ENCODE data around the gene SRRM3. TPM values are rescaled to one million over a fixed set of nuclear protein-coding genes. Genes with fewer than 3 reads are reported as not detected.

SRRM3 gene
- polyA plus RNA-seq, 1 experiment: 0.80 TPM

- no peak for DNase-seq (ENCODE audit: low read depth)
- POLR2A ChIA-PET: interaction anchor here (0.7 kb wide), 1 partner anchor 31 kb away, joined by 3 read pairs; no protein-coding TSS in a partner anchor
- H3K4me3 ChIP-seq (ENCODE audit: low read depth, low read length): no peak overlapping the region
- peaks cover 4% of the 10 kb centered on the region for H3K27me3 ChIP-seq (ENCODE audit: control insufficient read depth, insufficient read depth, low read length)
- TF ChIP-seq CTCF (IDR thresholded peaks at IDR 0.05; ENCODE audit: insufficient read depth, low read depth, low read length): no peak
- CTCF ChIA-PET: interaction anchor here (1.0 to 2.0 kb wide), 2 partner anchors 19 to 116 kb away, joined by 5 to 10 read pairs; no protein-coding TSS in a partner anchor
- no peaks in the 10 kb centered on the region for H3K36me3 ChIP-seq (ENCODE audit: control insufficient read depth, insufficient read depth, low read length)
These were observed 3.5 kb upstream of the SRRM3 start for GRCh38 chr7:76198202-76198601.

DNA sequence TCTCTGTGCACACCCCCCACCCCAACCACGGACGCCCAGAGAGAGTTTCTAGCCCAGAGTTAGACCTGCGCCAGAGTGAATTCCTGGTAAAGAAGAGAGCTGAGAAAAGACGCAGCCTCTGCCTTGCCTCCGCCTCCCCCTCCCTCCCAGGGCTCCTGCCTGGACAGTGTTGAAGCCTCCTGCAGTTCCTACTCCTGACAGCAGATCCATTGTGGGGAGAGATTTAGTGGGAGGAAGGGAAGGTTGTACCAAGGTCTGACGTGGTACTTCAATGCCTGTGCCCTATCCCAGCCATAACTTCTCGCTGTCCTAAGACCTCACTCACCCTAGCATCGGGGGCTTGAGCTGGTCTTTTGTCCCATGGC lies 952 bp downstream of the SRRM3 start:
- DNase-seq (ENCODE audit: low read depth): no peak
- no peak overlapping the region for H3K4me3 ChIP-seq (ENCODE audit: low read depth, low read length)
- POLR2A ChIA-PET: no interaction called here
- CTCF ChIA-PET: interaction anchor here (1.1 to 2.9 kb wide), 3 partner anchors 16 to 61 kb away, joined by 3 to 13 read pairs (median 6); no protein-coding TSS in a partner anchor
- TF ChIP-seq CTCF (IDR thresholded peaks at IDR 0.05; ENCODE audit: insufficient read depth, low read depth, low read length): no peak
- no peaks in the 10 kb centered on the region for H3K36me3 ChIP-seq (ENCODE audit: control insufficient read depth, insufficient read depth, low read length)
- H3K27me3 ChIP-seq (ENCODE audit: control insufficient read depth, insufficient read depth, low read length): no peaks in the 10 kb centered on the region

DNA sequence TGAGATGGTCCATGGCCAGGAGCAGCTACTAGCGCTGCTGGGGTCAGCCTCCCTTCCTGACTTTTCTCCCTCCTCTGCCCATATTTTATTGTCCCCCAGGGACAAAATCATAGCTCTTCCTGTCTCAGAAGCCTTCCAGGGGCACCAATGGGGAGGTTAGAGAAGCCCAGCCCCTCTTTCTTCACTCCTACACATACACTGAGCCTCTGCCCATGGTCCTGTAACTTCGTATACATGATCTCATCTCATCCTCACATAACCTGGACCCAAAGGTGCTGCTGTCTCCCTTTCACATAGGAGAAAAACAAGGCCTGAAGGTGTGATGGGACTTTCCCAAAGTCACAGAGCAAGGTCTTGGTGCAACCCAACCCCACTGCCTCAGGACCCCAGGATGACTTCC lies 2.5 kb downstream of the SRRM3 start:
- ChIA-PET POLR2A (no interaction called here), CTCF (interaction anchor here (1.2 kb wide), 1 partner anchor 26 kb away, joined by 6 read pairs; no protein-coding TSS in a partner anchor)
- no peaks in the 10 kb centered on the region for H3K27me3 ChIP-seq (ENCODE audit: control insufficient read depth, insufficient read depth, low read length)
- no peak for DNase-seq (ENCODE audit: low read depth)
- H3K36me3 ChIP-seq (ENCODE audit: control insufficient read depth, insufficient read depth, low read length): no peaks in the 10 kb centered on the region
- no peak for TF ChIP-seq CTCF (IDR thresholded peaks at IDR 0.05; ENCODE audit: insufficient read depth, low read depth, low read length)
- H3K4me3 ChIP-seq (ENCODE audit: low read depth, low read length): no peak overlapping the region

- H3K4me3 ChIP-seq (ENCODE audit: low read depth, low read length): no peak overlapping the region
- ChIA-PET POLR2A (no interaction called here), CTCF (interaction anchor here (0.6 kb wide), 1 partner anchor 34 kb away, joined by 3 read pairs; no protein-coding TSS in a partner anchor)
- no peak for TF ChIP-seq CTCF (IDR thresholded peaks at IDR 0.05; ENCODE audit: insufficient read depth, low read depth, low read length)
- no peaks in the 10 kb centered on the region for H3K36me3 ChIP-seq (ENCODE audit: control insufficient read depth, insufficient read depth, low read length)
- H3K27me3 ChIP-seq (ENCODE audit: control insufficient read depth, insufficient read depth, low read length): no peaks in the 10 kb centered on the region; the same call in 1 of the 2 replicates
- no peak for DNase-seq (ENCODE audit: low read depth)
These were observed 4.9 kb downstream of the SRRM3 start for GRCh38 chr7:76206633-76207032.

- ChIA-PET POLR2A (no interaction called here), CTCF (interaction anchor here (0.7 to 1.2 kb wide), 2 partner anchors 31 to 141 kb away, joined by 3 read pairs; no protein-coding TSS in a partner anchor)
- Histone ChIP-seq H3K27me3 (ENCODE audit: control insufficient read depth, insufficient read depth, low read length) (peaks cover 4% of the 10 kb centered on the region; the same call in 1 of the 2 replicates), H3K4me3 (ENCODE audit: low read depth, low read length) (no peak overlapping the region), H3K36me3 (ENCODE audit: control insufficient read depth, insufficient read depth, low read length) (no peaks in the 10 kb centered on the region)
- DNase-seq (ENCODE audit: low read depth): no peak
- TF ChIP-seq CTCF (IDR thresholded peaks at IDR 0.05; ENCODE audit: insufficient read depth, low read depth, low read length): no peak
These were observed 7.6 kb downstream of the SRRM3 start for GRCh38 chr7:76209310-76209709.

All from BJ (cell line).